OCI-LY7 (cell line): ENCODE data around the gene TSPYL6.

ENCODE experiments used
- EZH2phosphoT487 ChIP-seq: fragments of 200-600 bp; sonication (generic); IDR thresholded peaks from 2 replicates; pipeline ENCODE4 v1.6.1; 2018; ENCODE audit warnings: low read depth, borderline replicate concordance, mild to moderate bottlenecking, mixed run types, antibody characterized with exemption, low read length, moderate library complexity, mixed read lengths
- TF ChIP-seq, protein P1 (sequence below): fragments of 200-600 bp; sonication (generic); conservative IDR thresholded peaks from 2 replicates; pipeline ENCODE4 v1.5.1; 2014; ENCODE audit warnings: mild to moderate bottlenecking, antibody characterized with exemption, low read length, moderate library complexity, mixed read lengths

DNA sequence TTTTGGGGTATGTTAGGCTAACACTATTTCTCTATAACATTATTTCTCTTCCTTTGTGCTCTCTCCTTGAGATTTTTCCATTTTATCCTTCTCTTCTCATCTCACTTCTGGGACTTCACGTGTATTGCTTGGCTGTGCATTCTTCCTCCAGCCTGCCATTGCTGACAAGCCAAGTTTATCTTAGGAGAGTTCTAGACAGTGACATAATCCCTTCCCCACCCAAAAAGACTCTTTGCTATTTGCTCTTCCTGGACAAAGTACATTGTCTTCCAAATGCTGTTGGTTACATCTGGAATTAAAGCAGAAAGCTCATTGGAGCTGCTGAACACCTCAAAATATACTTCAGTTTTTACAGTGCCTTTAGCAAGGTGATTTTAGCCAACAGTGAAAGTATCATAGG, 8.9 kb downstream of the TSPYL6 start:
- TF ChIP-seq, protein P1, sequence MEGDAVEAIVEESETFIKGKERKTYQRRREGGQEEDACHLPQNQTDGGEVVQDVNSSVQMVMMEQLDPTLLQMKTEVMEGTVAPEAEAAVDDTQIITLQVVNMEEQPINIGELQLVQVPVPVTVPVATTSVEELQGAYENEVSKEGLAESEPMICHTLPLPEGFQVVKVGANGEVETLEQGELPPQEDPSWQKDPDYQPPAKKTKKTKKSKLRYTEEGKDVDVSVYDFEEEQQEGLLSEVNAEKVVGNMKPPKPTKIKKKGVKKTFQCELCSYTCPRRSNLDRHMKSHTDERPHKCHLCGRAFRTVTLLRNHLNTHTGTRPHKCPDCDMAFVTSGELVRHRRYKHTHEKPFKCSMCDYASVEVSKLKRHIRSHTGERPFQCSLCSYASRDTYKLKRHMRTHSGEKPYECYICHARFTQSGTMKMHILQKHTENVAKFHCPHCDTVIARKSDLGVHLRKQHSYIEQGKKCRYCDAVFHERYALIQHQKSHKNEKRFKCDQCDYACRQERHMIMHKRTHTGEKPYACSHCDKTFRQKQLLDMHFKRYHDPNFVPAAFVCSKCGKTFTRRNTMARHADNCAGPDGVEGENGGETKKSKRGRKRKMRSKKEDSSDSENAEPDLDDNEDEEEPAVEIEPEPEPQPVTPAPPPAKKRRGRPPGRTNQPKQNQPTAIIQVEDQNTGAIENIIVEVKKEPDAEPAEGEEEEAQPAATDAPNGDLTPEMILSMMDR: no peak
- TF ChIP-seq EZH2phosphoT487: no peak
